ENCODE data around the gene ZBTB7C.

Gene ZBTB7C

DNA sequence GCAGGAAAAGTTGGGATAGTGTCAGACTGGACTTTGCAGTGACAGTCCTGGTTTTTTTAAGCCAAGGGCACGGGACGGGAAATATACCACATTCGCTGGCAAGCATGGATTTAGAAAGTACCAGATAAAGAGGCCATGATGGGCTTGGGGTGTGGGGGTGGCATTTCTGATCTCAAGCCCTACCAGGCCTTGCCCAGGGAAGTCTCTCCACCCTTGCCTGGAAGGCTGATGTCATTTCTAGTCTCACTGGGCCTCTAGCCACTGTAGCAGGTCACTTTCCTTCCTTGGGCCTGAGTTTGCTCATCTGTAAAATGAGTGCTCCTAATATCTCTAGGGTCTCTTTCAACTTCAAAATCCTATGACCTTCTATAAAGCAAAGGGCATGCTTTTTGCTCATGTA, 1.8 kb downstream of the ZBTB7C start:
- Mint-ChIP-seq H3K27ac (no peak overlapping the region), H3K4me3 (no peak overlapping the region), H3K9me3 (peaks cover 0 to 1% of the 10 kb centered on the region in 2 donors), H3K36me3 (no peaks in the 10 kb centered on the region), H3K4me1 (peaks cover 6 to 17% of the 10 kb centered on the region in 2 donors), H3K27me3 (peaks cover 60 to 70% of the 10 kb centered on the region in 2 donors)
- no peak for DNase-seq
- no peak for ATAC-seq (replicated peaks)

DNA sequence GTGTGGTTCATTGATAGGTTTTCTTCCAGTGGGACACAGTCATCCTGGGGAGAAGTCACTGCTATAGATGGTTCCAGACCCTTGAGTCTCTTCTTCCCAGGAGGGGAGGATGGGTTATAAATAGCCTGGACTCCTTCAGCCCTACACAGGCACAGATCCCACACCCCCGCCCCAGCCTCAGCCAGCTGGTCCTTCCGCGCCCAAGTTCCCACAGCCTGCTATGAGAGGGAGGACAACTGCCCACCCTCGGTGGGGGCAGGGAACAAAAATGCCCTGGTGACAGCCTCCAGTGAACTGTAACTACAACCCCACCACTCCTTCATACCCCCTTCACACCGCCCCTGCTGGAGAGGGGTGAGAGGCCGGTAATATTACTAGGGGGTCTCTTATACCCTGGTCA, 3.2 kb downstream of the ZBTB7C start:
- Mint-ChIP-seq H3K9me3 (no peaks in the 10 kb centered on the region), H3K27ac (no peak overlapping the region), H3K4me3 (no peak overlapping the region), H3K27me3 (peaks cover 58 to 68% of the 10 kb centered on the region in 2 donors), H3K36me3 (no peaks in the 10 kb centered on the region), H3K4me1 (peaks cover 6 to 17% of the 10 kb centered on the region in 2 donors)
- ATAC-seq (replicated peaks) (no peak), DNase-seq (no peak)

DNA sequence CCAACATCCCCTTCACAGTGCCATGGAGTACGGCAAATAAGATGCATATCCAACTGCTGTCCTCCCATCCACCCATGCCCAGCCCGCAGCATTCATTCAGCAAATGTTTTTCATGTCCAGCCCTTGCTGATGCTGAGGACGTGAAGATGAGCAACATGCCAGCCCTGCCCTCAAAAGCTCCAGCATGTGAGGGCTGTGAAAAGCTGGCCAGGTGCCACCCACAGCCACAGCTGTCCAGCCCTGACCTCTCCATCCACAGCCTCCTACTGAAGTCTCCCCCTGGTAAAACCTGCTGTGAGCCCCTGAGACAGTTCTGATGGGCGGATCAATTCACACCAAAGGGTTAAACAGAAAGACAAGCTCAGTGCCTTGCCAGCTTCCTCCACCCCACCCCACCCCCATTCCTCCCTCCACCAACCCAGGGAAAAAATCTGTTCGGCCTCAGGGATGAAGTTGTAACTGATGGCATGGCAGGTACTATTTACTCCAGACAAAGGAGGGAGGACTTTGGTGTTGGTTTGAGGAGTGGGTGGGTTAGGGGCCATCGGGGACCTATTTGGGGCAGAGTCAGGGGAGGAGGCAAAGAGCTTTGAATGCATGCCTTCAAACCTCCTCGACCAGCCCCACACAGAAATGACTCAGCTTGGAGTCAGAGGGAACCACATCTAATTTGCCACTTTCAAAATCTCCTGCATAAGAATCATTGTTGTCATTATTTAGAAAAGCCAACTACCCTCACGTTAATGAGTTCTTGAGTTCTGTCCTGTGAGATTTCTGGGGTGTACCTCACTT, 4.3 kb downstream of the ZBTB7C start:
- Mint-ChIP-seq H3K27ac (no peak overlapping the region), H3K27me3 (peaks cover 60 to 66% of the 10 kb centered on the region in 2 donors), H3K4me3 (no peak overlapping the region), H3K4me1 (peaks cover 5 to 9% of the 10 kb centered on the region in 2 donors), H3K36me3 (no peaks in the 10 kb centered on the region), H3K9me3 (no peaks in the 10 kb centered on the region)
- DNase-seq, result no peak
- no peak for ATAC-seq (replicated peaks)

DNA sequence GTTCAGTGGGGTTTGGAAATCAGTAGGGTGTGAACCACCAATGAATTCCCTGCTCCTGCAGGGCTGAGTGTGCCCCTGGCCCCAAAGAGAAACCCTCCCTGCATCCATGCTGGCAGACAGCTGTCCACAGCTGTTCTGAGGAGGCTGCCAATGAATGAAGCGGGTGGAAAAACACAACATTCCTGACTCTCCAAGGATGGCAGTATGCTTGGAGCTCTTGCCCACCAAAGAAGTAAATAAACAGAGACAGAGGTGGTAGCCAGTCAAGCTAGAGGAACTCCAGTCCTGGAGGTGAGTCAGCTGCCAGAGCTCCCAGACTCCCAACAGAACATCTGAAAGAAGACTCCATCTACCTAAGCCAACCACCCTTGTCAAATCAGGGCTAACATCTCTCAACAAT, 6.2 kb downstream of the ZBTB7C start:
- no peak overlapping the region for H3K27ac Mint-ChIP-seq
- DNase-seq (no peak), ATAC-seq (replicated peaks) (no peak)
- H3K36me3 Mint-ChIP-seq, result no peaks in the 10 kb centered on the region
- H3K27me3 Mint-ChIP-seq, result peaks cover 61 to 64% of the 10 kb centered on the region in 2 donors
- H3K9me3 Mint-ChIP-seq, result no peaks in the 10 kb centered on the region
- no peak overlapping the region for H3K4me3 Mint-ChIP-seq
- peaks cover 1 to 3% of the 10 kb centered on the region in 2 donors for H3K4me1 Mint-ChIP-seq

DNA sequence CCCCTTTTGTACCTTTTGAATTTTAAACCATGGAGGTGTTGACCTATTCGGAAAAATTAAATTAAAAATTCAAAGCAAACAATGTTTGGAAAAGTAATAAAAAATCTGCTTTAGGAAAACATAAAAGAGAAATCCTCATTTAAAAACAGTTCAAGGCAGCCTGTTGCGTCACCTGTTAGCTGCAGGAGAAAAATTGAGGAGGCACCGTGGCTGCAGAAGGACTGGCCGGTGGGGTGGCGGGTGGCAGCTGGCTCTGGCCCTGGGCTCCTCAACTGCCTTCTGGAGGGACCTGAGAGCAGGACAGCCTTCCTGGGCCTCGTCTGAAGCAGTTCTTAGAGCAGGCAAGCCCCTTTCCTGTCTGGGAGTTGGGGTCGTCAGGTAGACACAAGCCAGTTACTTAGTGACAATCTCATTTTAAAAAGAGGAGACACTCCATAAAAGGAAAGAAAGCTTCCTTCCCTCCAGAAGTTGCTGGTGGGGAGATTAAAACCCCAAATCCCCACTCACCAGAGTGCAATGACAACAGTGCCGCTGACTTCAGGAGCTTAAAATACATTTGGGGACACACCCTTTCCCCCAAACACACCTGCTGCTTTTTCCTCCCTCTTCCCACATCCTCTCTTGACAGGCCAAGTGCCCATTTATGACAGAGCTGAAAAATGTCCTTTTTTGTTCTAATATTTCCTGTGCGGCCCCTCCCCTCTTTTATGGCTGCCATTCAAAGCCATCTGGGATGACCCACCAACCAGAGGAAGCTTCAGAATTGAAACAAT, 9.7 kb downstream of the ZBTB7C start:
- H3K27ac Mint-ChIP-seq, result no peak overlapping the region
- H3K4me1 Mint-ChIP-seq, result no peaks in the 10 kb centered on the region
- H3K4me3 Mint-ChIP-seq, result no peak overlapping the region
- ATAC-seq (replicated peaks), result no peak
- DNase-seq, result no peak
- no peaks in the 10 kb centered on the region for H3K9me3 Mint-ChIP-seq
- no peaks in the 10 kb centered on the region for H3K36me3 Mint-ChIP-seq
- peaks cover 57 to 58% of the 10 kb centered on the region in 2 donors for H3K27me3 Mint-ChIP-seq

DNA sequence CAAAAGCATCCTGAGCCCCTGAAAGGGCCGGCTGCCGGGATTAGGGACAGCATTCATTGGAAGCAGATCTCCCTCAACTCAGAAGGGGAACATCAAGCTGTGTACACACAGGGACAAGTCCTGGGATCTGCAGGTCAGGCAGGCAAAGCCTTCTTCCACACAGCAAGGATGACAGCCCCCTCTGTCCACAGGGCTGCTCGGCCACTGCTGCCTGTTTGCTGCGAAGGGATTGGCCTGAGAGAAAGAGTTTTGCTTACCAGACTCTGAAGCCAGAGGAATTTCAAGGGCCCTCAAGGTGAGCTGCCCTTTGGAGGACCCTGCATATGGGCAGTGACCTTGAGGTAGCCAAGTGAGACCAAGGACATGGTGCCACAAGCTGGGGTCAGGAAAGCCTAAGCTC, 11.1 kb downstream of the ZBTB7C start:
- no peak overlapping the region for H3K27ac Mint-ChIP-seq
- H3K27me3 Mint-ChIP-seq, result peaks cover 53 to 60% of the 10 kb centered on the region in 2 donors
- H3K4me1 Mint-ChIP-seq, result no peaks in the 10 kb centered on the region
- H3K4me3 Mint-ChIP-seq, result no peak overlapping the region
- ATAC-seq (replicated peaks) (no peak), DNase-seq (no peak)
- H3K9me3 Mint-ChIP-seq, result no peaks in the 10 kb centered on the region
- H3K36me3 Mint-ChIP-seq, result no peaks in the 10 kb centered on the region

DNA sequence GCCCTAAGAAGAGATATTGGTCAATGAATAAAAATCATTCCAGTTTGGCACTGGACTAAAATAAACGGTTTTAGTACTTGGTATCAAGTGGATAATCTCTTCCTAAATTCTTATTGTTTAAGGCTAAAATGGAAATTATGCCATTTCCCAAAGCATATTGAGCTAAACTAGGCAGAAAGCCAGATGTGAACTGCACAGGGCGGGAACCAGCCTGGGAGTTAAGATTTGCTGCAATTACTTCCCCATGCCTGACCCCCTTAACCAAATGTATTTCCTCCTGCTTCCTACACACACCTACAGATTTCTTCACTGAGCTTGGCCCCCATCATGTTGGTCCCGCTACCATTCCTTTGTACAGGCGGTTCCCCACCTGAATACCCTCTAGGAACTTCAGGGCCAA, 12.2 kb downstream of the ZBTB7C start:
- no peak overlapping the region for H3K4me3 Mint-ChIP-seq
- ATAC-seq (replicated peaks) (no peak), DNase-seq (no peak)
- H3K27me3 Mint-ChIP-seq, result peaks cover 56% of the 10 kb centered on the region in 2 donors
- H3K4me1 Mint-ChIP-seq, result no peaks in the 10 kb centered on the region
- H3K36me3 Mint-ChIP-seq, result no peaks in the 10 kb centered on the region
- H3K9me3 Mint-ChIP-seq, result no peaks in the 10 kb centered on the region
- H3K27ac Mint-ChIP-seq, result no peak overlapping the region

DNA sequence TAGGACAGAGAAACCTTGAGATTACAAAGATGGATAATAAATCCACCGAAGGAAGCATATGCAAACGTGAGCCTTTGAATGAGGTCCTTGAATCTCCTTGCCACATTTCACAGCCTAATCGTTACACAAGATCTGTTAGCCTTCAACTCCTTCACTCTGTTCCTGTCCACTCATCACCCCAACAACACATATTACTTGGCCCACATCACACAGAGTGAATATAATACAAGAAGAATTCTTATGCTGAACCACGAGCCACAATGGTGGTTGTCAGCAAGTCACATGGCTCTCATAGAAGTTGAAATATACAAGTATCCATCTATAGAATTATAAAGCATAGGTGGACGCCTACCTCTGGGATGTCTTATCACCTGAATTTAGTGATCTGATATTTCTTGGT, 12.6 kb downstream of the ZBTB7C start:
- Mint-ChIP-seq H3K4me1 (no peaks in the 10 kb centered on the region), H3K4me3 (no peak overlapping the region), H3K36me3 (no peaks in the 10 kb centered on the region), H3K27ac (no peak overlapping the region), H3K27me3 (peaks cover 56% of the 10 kb centered on the region in 2 donors), H3K9me3 (no peaks in the 10 kb centered on the region)
- DNase-seq, result no peak
- ATAC-seq (replicated peaks), result no peak

DNA sequence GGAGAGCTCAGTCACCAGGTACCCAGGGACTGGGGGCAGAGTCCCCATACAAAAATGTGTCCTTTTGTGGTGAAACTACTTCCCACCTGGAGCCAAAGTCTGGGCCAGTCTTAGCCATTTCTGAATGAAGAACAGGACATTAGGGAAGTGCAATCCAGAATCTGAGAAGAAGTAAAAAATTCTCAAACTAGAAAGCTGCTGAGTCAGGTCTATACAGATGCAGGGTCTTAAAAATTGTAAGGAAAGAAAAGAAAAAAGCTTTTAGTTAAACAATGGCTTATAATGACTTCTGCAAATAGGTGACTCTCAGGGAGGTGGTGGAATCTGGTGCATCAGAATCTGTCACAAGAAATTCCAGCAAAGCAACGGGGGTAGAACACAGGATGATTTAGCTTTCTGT, 13.5 kb downstream of the ZBTB7C start:
- H3K9me3 Mint-ChIP-seq, result no peaks in the 10 kb centered on the region
- peaks cover 50 to 62% of the 10 kb centered on the region in 2 donors for H3K27me3 Mint-ChIP-seq
- H3K36me3 Mint-ChIP-seq, result no peaks in the 10 kb centered on the region
- no peaks in the 10 kb centered on the region for H3K4me1 Mint-ChIP-seq
- no peak overlapping the region for H3K4me3 Mint-ChIP-seq
- DNase-seq (no peak), ATAC-seq (replicated peaks) (no peak)
- H3K27ac Mint-ChIP-seq, result no peak overlapping the region

DNA sequence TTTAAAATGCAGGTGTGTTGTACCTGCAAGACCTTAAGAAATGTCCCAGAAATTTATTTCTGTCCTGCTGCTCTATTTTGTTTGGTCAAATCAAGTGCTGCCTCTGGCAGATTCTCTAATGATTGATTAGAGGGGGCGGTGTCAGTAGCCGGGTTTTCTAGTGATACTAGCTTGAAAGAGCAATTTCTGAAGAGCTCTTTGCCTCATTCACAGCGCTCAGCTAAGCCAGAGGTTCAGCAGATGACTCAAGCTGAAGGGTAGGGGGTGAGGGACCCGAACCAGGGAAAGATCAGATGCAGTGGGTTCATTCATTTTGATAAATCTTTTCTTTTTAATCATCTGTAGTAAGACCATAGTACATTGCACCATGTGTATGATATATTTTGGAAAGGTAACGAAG, 15.0 kb downstream of the ZBTB7C start:
- Mint-ChIP-seq H3K27ac (no peak overlapping the region), H3K4me1 (no peaks in the 10 kb centered on the region), H3K36me3 (no peaks in the 10 kb centered on the region), H3K9me3 (no peaks in the 10 kb centered on the region), H3K4me3 (no peak overlapping the region), H3K27me3 (peaks cover 41 to 57% of the 10 kb centered on the region in 2 donors)
- DNase-seq (no peak), ATAC-seq (replicated peaks) (no peak)

DNA sequence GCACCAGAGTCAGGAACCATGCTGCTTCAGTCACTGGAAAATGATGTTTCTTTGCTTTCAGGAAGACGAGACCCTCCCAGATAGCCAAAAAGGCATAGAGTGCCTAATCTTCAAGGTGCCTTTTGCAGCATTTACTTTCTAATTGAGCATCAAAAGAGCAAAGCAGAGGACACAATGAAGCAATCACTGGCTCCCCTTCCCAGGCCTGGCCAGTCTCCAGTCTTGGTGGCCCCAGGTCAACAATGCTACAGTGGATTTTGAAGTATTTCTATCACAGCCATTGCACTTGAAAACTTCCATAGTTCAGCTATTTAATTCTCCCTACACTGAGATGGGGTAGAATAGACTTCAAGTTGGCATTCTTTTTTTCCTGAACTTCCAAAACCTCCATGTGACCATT, 15.4 kb downstream of the ZBTB7C start:
- no peaks in the 10 kb centered on the region for H3K36me3 Mint-ChIP-seq
- ATAC-seq (replicated peaks) (no peak), DNase-seq (no peak)
- peaks cover 44 to 57% of the 10 kb centered on the region in 2 donors for H3K27me3 Mint-ChIP-seq
- H3K27ac Mint-ChIP-seq, result no peak overlapping the region
- H3K4me3 Mint-ChIP-seq, result no peak overlapping the region
- no peaks in the 10 kb centered on the region for H3K4me1 Mint-ChIP-seq
- no peaks in the 10 kb centered on the region for H3K9me3 Mint-ChIP-seq

DNA sequence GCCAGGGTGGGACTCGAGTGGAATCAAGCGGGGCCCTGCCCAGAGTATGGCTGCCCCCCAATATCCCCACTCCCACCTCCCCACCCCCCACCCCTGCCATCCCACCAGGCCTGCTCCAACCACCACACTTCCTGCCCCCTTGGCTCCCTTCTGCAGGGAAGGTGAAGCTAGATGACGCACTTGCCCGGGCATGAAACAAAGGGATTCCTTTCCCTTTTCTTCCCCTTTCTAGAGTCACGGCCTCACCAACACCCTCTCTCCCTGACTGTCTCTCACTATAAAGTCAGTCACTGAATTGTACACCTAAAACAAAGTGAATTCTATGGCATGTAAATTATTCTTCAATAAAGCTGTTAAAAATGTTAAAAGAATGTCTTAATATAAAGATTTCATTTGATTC, 16.0 kb downstream of the ZBTB7C start:
- Mint-ChIP-seq H3K4me1 (no peaks in the 10 kb centered on the region), H3K9me3 (no peaks in the 10 kb centered on the region), H3K27ac (no peak overlapping the region), H3K27me3 (peaks cover 45 to 58% of the 10 kb centered on the region in 2 donors), H3K36me3 (no peaks in the 10 kb centered on the region), H3K4me3 (no peak overlapping the region)
- ATAC-seq (replicated peaks), result no peak
- DNase-seq, result no peak

DNA sequence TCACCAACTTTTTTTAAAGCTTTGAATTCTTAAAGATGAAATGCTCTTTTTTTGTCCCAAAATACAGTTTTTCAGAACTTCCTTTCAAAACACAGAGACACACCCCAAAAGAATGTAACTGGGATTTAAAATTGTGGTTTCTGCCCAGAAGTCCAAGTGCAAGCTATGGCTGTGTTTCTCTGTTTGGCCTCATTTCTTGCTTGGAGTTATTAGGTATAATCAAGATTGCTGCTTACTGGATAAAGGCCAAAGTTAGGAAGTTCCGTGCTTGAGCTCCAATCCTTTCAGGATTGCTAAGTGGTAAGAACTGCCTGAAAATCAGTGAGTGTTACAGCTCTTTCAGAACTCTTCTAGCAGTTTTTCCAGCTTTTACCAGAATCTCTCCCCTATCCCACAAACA, 16.9 kb downstream of the ZBTB7C start:
- peaks cover 42 to 59% of the 10 kb centered on the region in 2 donors for H3K27me3 Mint-ChIP-seq
- no peak overlapping the region for H3K4me3 Mint-ChIP-seq

DNA sequence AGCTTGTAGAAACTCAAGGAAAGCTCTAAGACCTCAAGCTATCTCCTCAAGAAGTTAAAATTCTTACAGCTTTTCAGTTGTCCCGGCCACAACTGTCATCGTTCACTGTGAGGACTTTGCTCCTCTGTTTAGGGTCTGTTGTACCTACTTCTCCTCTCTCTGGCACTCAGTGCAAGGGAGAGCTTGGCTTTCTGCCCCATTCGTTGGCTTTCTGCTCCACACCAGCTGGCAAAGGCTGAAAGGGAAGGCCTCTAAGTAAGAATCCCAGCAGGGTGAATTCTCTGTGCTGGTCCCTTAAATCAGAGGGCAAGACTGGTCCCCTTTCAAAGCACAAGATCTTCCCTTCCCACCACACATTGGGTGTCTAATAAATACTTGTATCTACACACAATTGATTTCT, 17.3 kb downstream of the ZBTB7C start:
- H3K4me1 Mint-ChIP-seq, result no peaks in the 10 kb centered on the region
- H3K9me3 Mint-ChIP-seq, result no peaks in the 10 kb centered on the region
- no peak overlapping the region for H3K27ac Mint-ChIP-seq
- no peak overlapping the region for H3K4me3 Mint-ChIP-seq
- H3K36me3 Mint-ChIP-seq, result no peaks in the 10 kb centered on the region
- no peak for DNase-seq
- H3K27me3 Mint-ChIP-seq, result peaks cover 44 to 62% of the 10 kb centered on the region in 2 donors
- no peak for ATAC-seq (replicated peaks)

More for the DNA sequence above, 16.9 kb downstream of the ZBTB7C start:
- no peaks in the 10 kb centered on the region for H3K36me3 Mint-ChIP-seq
- ATAC-seq (replicated peaks) (no peak), DNase-seq (no peak)
- no peaks in the 10 kb centered on the region for H3K9me3 Mint-ChIP-seq
- H3K4me1 Mint-ChIP-seq, result no peaks in the 10 kb centered on the region
- H3K27ac Mint-ChIP-seq, result no peak overlapping the region

DNA sequence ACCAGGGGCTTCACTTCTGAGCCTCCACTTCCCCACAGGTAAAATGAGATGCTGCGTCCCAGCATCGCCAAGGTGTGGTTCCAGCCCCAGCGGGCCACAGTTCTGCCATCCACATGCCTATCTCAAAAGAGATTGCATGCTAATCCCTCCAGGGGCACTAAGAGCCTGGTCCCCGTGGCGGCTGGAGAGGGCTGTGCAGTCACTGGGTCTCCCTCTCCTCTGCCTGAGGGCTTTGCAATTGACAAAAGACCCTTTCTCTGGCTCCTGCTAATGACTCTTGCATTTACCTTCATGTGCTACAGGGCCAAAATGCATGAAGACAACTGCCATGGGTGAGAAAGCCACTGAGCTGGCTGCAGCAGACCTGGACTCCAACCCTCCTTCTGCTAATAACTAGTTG, 18.5 kb downstream of the ZBTB7C start:
- no peak for ATAC-seq (replicated peaks)
- Mint-ChIP-seq H3K4me3 (no peak overlapping the region), H3K36me3 (no peaks in the 10 kb centered on the region), H3K27ac (no peak overlapping the region), H3K4me1 (no peaks in the 10 kb centered on the region), H3K9me3 (no peaks in the 10 kb centered on the region), H3K27me3 (peaks cover 46 to 67% of the 10 kb centered on the region in 2 donors)
- no peak for DNase-seq

Data from stimulated activated naive B cell treated with anti-CD40 and anti-IgM and Interleukin-4, amounts not matched to agents 10 μg/mL and 1 μg/mL and 100 μg/mL, for 72 hours (primary cell).